GM19438 (cell line): ENCODE data around the gene SPATA24.
"Not testable (repeated sequence)": the region's sequence is repeated elsewhere in the genome, so short reads cannot be mapped to it uniquely, and the experiment has no call there.

Experiments used
- ATAC-seq: cut with Tn5 transposase; IDR thresholded peaks from one replicate; pipeline ENCODE4 v1.9.1; 2021; ENCODE audit warnings: low read depth; ENCODE audit not compliant: unreplicated experiment

The SPATA24 gene

GRCh38 chr5:139358064-139358463 lies 45.8 kb downstream of the SPATA24 start:
- no peak for ATAC-seq

DNA sequence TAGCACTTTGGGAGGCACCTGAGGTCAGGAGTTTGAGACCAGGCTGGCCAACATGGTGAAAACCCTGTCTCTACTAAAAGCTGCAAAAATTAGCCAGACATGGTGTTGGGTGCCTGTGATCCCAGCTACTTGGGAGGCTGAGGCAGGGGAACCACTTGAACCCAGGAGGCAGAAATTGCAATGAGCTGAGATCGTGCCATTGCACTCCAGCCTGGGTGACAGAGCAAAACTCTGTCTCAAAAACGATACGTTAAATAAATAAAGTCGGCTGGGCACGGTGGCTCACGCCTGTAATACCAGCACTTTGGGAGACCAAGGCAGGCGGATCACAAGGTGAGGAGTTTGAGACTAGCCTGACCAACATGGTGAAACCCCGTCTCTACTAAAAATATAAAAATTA lies 48.0 kb downstream of the SPATA24 start:
- not testable (repeated sequence) for ATAC-seq

GRCh38 chr5:139354186-139354585 lies 49.7 kb downstream of the SPATA24 start:
- no peak for ATAC-seq

- not testable (repeated sequence) for ATAC-seq
Observed at GRCh38 chr5:139347863-139348262, 56.0 kb downstream of the SPATA24 start.
